NCI-H446 treated with DMSO at 0.1 percent for 48 hours (cell line): Measurements from ENCODE around the gene PKD1L1.
"Not testable (repeated sequence)": the region's sequence is repeated elsewhere in the genome, so short reads cannot be mapped to it uniquely, and the experiment has no call there.

Experiments
- DNase-seq: peaks from one replicate; lab custom pipeline; 2025; lab: John Stamatoyannopoulos, UW

PKD1L1 gene

GRCh38 chr7:47962262-47962661 lies 14.0 kb upstream of the PKD1L1 start:
- DNase-seq = no peak

DNA sequence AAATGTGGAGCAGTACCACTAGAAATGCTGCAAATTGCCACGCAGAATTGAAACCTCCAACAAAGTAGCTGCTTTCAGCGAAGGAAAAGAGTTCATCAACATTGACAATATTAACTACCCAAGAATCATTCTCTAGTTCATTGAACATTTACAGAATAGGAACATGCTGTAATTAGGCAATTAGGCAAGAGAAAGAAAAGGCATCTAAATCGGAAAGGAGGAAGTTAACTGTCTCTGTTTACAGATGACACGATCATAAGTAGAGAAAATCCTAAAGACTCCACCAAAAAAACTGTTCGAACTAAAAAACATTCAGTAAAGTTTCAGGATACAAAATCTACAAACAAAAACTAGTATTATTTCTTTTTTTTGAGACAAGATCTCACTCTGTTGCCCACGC lies 8.9 kb upstream of the PKD1L1 start:
- DNase-seq = no peak

DNA sequence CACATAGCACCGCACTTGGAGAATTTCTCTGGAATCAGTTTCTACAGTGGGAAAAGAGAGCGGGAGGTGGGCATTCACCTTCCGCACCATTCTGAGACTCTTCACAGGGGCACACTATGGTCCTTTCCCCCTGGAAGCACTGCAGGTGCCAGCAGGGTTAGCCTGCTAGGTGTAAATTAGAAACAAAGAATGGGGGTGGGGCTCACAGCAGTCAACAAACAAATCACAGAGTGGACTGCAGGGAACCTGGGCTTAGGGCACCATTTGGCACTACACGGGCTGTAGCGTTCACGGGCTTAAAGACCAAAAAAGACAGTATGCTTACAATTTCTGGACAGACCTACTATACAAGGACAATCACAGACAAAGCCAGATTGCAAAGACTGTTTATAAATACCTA lies 8.0 kb upstream of the PKD1L1 start:
- DNase-seq = no peak

DNA sequence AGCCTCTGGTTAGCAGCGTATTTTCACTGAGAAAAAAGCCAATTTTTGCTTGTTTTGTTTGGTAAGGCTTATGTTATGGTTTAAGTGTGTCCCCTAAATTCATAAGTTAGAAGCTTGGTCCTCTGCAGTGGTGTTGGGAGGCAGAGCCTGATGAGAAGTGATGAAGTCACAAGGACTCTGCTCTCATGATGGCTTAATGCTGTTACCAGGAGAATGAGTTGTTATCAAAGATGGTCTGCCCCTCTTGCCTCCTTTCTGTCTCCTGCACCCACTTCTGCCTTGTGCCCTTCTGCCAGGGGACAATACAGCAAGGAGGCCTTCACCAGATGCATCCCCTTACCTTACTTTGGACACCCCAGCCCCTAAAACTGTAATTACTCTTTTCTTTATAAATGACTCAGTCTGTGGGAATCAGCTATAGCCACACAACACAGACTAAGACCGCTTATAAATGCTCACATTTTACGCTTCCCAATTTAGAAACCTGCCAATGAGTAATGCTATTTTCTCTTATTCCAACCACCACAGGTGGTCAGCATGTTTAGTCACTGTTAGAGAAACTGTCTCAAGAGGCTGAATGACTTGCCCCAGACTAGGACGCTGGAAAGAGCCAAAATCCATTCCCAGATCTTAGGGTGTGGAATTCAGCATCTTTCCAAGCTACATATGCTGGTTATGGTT lies 6.1 kb upstream of the PKD1L1 start:
- DNase-seq = no peak

DNA sequence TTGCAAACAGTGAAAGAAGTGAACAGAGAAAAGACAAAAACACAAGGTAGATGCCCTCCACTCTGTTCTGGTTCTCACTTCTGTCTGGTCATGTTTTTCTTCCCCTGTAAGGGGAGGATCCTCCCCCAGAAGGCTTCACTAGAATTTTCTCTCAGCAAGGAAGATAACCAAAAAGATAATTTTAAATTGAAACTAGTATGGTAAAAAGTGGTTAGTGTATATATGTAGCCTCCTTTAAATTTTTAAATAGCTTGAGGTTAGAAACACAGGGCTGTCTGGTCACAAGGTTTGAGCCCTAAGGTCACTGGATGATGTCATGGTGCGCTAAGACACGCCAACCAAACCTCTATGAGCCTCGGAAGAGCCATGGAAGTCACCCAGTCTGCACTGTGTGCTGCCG lies 5.6 kb upstream of the PKD1L1 start:
- no peak for DNase-seq

- no peak for DNase-seq
Measured at GRCh38 chr7:47952224-47952623, 4.0 kb upstream of the PKD1L1 start.

- no peak for DNase-seq
Measured at GRCh38 chr7:47951374-47951773, 3.1 kb upstream of the PKD1L1 start.

DNA sequence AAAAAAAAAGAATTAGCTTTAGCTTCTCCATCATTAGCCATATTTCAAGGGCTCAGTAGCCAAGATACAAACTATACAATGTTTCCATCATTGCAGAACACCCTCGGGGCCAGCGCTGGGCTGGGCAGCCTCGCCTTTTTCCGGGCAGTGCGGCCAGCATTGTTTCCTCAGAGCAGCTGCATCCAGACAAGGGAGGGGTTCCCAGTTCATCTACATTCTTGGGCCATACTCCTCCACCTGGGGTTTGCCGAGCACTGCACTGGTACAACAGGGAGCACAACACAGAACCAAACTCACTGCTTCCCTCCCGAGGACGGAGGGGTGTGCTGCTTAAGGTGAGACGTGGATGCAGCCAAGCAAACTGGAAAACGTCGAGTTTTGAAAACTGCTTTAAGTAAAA lies 2.4 kb upstream of the PKD1L1 start:
- no peak for DNase-seq

- DNase-seq = no peak
Measured at GRCh38 chr7:47949703-47950102, 1.4 kb upstream of the PKD1L1 start.

DNA sequence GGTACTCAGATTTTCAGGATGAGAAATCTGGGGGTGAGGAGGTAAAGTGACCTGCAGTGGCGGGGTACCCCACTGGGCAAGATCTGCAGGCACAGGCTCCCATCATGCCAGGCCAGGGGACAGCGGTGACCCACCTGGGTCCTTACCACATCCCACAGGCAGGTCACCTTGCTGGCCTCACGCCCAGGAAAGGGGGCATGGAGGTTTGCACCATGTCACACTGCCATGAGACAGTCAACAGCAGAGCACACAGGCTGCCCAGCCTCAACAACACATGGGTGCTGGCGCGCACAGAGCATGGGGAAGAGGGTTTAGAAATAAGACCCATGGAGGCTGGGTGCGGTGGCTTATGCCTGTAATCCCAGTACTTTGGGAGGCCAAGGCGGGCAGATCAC lies 914 bp downstream of the PKD1L1 start:
- DNase-seq = no peak

DNA sequence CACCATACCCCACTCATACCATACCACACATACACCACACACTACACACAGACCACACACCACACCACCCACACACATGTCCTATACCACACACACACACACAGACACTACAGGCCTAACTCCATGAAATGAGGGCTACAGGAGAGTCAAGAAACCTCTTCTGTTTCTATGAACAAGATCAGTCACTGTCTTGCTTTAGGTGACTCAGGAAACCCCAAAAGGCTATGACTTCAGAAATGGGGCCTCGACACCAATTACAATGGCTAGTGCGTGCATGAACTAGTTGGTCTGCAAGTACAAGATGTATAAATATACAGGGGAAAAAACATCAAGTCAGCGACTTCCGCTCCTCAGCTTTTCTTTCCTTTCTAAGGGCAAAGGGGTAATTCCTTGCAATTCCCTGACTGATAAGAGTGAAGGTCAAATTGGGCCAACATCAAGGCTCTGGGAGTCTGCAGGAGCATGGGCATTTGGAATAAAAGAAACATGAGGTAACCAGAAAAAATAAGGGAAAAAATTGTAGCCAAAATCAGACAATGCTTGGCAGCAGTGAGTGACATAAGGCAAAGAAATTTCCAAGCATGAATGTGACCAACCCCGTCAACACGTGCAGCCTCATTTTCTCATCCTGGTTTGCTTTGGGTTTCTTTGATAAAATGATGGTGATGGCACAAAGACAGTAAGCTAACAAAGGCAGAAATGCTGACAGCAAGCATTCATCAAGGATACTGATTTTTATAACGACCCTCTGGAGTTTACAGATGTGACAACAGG lies 1.5 kb downstream of the PKD1L1 start:
- DNase-seq = no peak

- DNase-seq = no peak
Measured at GRCh38 chr7:47945261-47946015, 2.8 kb downstream of the PKD1L1 start.

GRCh38 chr7:47944536-47945260 lies 3.6 kb downstream of the PKD1L1 start:
- DNase-seq = no peak

DNA sequence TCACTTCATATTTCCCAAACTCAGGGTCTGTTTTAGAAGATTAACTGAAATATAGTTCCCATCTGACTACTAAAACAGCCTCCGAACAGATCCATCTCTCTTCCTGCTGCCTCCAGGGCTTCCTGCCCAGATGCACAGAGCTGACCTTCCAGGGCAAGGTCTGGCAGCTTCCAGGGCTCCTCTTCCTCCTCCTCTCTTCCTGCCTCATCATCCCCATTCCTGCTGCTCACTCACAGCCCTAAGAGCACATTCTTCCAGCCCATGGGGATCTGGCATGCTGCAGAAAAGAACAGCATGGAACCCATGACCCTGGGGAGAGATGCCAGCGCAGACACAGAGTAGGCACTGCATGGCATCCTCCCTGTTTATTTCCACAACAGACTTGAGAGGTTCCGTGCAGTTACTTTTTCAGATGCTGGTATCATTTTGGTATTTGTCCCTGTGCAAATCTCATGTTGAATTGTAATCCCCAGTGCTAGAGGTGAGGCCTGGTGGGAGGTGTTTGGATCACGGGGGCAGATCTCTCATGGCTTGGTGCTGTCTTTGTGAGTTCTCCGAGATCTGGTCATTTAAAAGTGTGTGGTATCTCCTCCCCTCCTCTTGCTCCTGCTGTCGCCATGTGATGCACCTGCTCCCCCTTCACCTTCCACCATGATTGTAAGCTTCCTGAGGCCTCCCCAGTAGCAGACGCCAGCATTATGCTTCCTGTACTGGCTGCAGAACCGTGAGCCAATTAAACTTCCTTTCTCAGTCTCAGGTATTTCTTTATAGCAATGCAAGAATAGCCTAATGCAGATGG lies 4.4 kb downstream of the PKD1L1 start:
- no peak for DNase-seq

DNA sequence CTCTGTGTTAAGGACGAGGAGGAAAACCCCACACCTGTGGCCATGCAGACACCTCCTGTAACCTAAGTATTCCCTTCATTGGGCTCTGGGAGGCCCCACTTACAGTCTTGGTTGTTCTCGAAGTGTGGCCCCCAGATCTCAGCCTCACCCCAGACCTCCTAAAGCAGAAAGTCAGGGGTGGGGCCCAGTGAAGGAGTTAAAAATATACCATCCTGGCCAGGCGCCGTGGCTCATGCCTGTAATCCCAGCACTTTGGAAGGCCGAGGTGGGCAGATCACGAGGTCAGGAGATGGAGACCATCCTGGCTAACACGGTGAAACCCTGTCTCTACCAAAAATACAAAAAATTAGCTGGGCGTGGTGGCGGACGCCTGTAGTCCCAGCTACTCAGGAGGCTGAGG lies 5.6 kb downstream of the PKD1L1 start:
- DNase-seq = not testable (repeated sequence)

DNA sequence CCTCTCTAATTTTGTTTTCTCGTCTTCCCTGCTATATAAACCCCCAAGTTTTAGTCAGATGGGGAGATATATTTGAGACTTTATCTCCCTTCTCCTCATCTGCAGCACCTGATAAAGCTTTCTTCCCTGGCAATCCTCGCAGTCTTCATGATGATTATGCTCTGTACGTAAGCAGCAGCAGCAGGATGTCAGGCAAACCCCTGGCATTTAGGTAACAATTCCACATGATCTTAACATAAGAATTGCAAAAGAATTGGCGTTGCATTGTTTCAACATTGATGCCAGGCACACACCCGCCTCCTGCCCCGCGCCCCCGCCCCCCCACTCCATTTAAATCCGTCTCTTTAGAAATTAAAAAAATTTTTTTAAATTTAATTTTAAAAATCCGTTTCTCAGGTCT lies 6.1 kb downstream of the PKD1L1 start:
- no peak for DNase-seq

DNA sequence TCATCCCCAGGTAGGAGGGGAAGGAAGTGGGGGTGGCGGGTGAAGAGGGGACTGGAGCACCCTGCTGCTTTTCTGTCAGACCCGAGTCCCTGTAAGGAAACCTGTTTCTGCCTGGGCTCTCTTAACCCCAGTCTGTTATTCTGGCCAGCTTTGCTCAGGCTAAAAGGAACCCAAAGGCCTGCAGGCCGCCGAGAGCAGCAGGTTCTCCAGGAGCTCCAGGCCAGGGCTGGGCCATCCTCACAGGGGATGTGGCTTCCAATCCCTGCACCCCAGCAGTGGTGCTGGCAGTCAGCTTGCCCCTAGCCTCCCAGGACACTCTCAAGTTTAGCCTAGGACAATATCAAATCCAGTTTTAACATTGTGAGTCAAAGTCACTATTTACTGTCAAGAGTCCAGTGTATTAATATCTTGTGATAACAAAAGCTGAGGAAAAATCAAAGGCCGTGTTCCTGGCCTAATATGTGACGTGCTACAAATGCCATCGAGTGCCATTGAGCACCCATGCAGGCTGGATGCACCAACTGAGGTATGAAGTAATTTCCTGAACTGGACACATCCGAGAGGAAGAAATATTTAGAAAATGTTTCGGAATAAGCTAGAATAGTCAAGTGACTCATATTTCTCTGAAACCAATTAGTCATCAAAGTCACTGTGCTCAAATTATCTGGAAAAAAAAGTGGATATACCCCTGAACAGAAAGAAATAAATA lies 7.0 kb downstream of the PKD1L1 start:
- no peak for DNase-seq

DNA sequence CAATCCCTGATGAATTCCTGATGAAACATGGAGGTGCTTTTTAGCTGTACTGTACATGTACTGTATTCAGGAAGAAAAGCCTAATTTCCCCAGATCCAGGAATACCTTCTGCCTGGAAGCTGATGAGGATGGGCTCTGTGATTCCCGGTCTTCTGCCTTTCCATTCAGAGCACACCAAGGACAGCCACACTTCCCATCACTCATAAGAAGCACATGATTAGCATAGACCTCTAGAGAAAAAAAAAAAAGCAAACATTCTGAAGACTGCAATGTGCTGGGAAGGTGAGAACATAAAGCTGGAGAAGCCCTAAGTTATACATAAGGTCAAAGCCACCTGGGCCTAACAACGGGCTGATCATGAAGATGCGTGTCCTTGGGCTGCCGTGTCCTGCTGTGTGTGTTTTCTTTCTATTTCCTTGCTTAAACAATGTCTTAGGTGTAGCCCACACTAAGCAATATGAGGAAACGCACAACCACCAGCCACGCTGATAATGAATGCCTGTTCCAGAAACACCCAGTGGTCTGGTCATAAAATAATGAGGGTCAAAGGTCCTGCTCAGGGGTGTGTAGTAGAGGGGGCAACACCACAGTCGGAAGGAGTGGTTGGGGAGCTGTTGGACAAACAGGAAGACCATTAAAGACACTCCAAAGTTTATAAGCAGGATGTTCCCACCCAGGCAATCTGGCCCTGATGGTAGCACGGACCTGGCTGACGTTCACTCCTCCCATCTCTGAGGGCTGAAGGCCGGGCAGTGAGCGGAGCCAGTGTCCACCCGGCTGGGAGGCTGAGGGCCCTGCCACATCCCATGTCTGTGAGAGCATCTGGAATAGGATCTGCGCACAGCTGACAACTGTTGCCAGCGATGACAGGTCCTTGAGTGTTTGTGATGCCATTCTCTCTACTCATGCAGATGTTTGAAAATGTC lies 7.9 kb downstream of the PKD1L1 start:
- DNase-seq = no peak

DNA sequence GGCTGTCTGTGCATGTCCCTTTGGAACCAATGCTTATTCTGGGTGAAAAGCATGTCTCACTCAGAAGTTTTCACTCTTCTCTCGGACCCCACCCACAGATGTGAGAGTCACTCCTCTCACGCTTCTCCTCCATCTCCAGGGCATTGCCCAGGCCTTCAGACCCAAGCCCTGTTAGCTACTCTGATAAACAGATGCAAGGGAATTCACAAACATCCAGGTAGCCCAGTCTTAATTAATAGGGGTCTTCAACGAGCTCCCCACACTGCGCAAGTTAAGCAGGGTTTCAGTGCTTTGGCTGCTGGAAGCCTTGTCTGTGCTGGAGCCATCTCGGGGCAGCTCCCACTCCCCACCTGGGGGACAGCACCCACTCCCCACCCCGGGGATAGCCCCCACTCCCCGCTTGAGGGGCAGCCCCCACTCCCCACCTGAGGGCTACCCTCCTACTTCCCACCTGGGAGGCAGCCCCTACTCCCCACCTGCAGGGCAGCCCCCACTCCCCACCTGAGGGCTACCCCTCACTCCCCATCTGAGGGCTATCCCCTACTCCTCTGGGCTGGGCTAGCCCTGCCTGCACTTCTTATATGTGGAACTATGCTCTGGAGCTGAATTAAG lies 8.7 kb downstream of the PKD1L1 start:
- DNase-seq = no peak
